Measurements from ENCODE around the gene CCDC185. TPM values are rescaled to one million over a fixed set of nuclear protein-coding genes. Genes with fewer than 3 reads are reported as not detected.

The CCDC185 gene
- total RNA-seq, 1 donor from 2014 or later = not detected

- CTCF ChIA-PET = no interaction called here
- H3K9me3 Mint-ChIP-seq = no peaks in the 10 kb centered on the region
- no peaks in the 10 kb centered on the region for H3K4me1 Mint-ChIP-seq
- DNase-seq = no peak
- TF ChIP-seq, protein P1, sequence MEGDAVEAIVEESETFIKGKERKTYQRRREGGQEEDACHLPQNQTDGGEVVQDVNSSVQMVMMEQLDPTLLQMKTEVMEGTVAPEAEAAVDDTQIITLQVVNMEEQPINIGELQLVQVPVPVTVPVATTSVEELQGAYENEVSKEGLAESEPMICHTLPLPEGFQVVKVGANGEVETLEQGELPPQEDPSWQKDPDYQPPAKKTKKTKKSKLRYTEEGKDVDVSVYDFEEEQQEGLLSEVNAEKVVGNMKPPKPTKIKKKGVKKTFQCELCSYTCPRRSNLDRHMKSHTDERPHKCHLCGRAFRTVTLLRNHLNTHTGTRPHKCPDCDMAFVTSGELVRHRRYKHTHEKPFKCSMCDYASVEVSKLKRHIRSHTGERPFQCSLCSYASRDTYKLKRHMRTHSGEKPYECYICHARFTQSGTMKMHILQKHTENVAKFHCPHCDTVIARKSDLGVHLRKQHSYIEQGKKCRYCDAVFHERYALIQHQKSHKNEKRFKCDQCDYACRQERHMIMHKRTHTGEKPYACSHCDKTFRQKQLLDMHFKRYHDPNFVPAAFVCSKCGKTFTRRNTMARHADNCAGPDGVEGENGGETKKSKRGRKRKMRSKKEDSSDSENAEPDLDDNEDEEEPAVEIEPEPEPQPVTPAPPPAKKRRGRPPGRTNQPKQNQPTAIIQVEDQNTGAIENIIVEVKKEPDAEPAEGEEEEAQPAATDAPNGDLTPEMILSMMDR (IDR thresholded peaks at IDR 0.05) = no peak
- no peak overlapping the region for H3K4me3 Mint-ChIP-seq
- POLR2A ChIA-PET = no interaction called here
- intact Hi-C loops (cut with micrococcal nuclease) = no loop called here
- no peak overlapping the region for H3K27ac Mint-ChIP-seq
- no peak for ATAC-seq (ENCODE audit: low read depth)
- peaks cover 2% of the 10 kb centered on the region for H3K27me3 Mint-ChIP-seq
- H3K36me3 Mint-ChIP-seq (ENCODE audit: low read depth) = no peaks in the 10 kb centered on the region
Measured at GRCh38 chr1:223413216-223413615, 20.0 kb downstream of the CCDC185 start.

DNA sequence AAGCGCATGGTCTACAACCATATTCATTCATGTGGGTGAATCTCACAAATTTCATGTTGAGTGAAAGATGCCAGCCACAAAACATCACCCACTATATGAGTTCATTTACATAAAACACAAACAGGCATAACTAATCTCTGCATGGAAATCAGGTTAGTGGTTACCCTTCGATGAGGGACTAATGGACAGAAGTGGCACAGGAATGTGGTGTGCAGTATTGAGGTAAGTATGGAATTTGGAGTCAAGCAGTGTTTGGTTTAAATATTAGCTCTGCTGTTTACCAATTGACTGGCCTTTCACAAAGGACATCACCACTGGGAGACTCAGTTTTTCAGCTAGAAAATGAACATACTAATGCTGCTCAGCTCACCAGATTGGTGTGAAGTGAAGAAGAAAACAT lies 24.2 kb downstream of the CCDC185 start:
- TF ChIP-seq, protein P1 (IDR thresholded peaks at IDR 0.05) = no peak
- no peak overlapping the region for H3K4me3 Mint-ChIP-seq
- DNase-seq (no peak), ATAC-seq (ENCODE audit: low read depth) (no peak)
- no peaks in the 10 kb centered on the region for H3K9me3 Mint-ChIP-seq
- CTCF ChIA-PET = no interaction called here
- H3K27me3 Mint-ChIP-seq = peaks cover 2% of the 10 kb centered on the region
- no peak overlapping the region for H3K27ac Mint-ChIP-seq
- intact Hi-C loops (cut with micrococcal nuclease) = no loop called here
- H3K4me1 Mint-ChIP-seq = no peaks in the 10 kb centered on the region
- no peaks in the 10 kb centered on the region for H3K36me3 Mint-ChIP-seq (ENCODE audit: low read depth)
- POLR2A ChIA-PET = no interaction called here

DNA sequence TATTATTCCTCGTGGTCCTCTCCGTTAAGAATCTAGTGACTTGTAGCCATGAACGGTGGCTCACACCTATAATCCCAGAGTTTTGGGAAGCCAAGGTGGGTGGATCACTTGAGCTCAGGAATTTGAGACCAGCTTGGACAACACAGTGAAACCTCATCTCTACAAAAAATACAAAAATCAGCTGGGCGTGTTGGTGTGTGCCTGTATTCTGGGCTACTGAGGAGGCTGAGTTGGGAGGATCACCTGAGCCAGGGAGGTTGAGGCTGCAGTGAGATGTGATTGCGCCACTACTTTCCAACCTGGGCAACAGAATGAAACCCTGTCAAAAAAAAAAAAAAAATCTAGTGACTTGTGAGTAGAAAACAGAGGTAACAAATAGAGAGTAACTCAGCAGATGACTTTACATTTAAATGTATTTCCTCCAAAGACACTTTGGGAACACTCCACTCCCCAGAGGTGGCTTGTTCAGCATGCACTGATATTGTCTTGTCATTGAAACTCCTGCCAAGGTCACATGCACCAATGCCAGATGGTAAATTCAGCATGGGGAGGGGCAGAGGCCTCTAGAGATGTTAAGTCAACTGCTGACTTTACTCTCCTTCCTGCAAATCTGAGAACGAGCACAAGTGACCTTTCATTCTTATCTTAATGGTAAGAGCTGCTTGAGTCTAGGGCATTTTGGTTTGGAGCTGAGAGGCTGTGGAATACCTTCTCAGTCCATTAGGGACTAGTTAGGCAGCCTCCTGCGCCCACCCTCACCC lies 24.9 kb downstream of the CCDC185 start:
- no peak overlapping the region for H3K27ac Mint-ChIP-seq
- no peaks in the 10 kb centered on the region for H3K9me3 Mint-ChIP-seq
- H3K27me3 Mint-ChIP-seq = peaks cover 2% of the 10 kb centered on the region
- no peaks in the 10 kb centered on the region for H3K4me1 Mint-ChIP-seq
- intact Hi-C loops (cut with micrococcal nuclease) = no loop called here
- DNase-seq (no peak), ATAC-seq (ENCODE audit: low read depth) (no peak)
- CTCF ChIA-PET = no interaction called here
- TF ChIP-seq, protein P1 (IDR thresholded peaks at IDR 0.05) = no peak
- no peak overlapping the region for H3K4me3 Mint-ChIP-seq
- POLR2A ChIA-PET = no interaction called here
- H3K36me3 Mint-ChIP-seq (ENCODE audit: low read depth) = no peaks in the 10 kb centered on the region

DNA sequence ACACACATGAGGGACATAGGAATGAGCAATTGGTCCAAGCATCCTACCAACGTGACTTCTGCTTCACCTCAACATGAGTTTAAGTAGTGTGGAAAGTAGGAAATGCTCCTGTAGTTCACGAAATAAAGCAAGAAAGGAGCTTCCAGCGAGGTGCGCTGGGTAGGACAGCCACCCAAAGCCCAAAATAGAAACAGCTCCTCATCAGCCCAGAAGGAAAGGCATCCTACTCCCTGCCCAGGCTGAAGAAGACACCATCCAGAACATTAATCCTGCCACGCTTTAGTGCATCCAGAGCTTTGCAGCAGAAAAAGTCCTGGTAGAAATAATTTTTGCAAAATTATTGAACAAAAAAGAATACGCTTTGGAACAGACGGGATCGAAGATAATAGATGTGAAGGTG lies 25.9 kb downstream of the CCDC185 start:
- Mint-ChIP-seq H3K27ac (no peak overlapping the region), H3K4me1 (no peaks in the 10 kb centered on the region), H3K36me3 (ENCODE audit: low read depth) (no peaks in the 10 kb centered on the region), H3K4me3 (no peak overlapping the region), H3K27me3 (no peaks in the 10 kb centered on the region), H3K9me3 (no peaks in the 10 kb centered on the region)
- TF ChIP-seq, protein P1 (IDR thresholded peaks at IDR 0.05) = no peak
- intact Hi-C loops (cut with micrococcal nuclease) = no loop called here
- DNase-seq = no peak
- ATAC-seq (ENCODE audit: low read depth) = no peak
- ChIA-PET CTCF (no interaction called here), POLR2A (no interaction called here)

- intact Hi-C loops (cut with micrococcal nuclease) = no loop called here
- H3K4me3 Mint-ChIP-seq = no peak overlapping the region
- no peak for DNase-seq
Measured at GRCh38 chr1:223419561-223419960, 26.3 kb downstream of the CCDC185 start.

More at GRCh38 chr1:223419561-223419960, 26.3 kb downstream of the CCDC185 start:
- Mint-ChIP-seq H3K27me3 (no peaks in the 10 kb centered on the region), H3K9me3 (no peaks in the 10 kb centered on the region), H3K27ac (no peak overlapping the region), H3K36me3 (ENCODE audit: low read depth) (no peaks in the 10 kb centered on the region), H3K4me1 (no peaks in the 10 kb centered on the region)
- TF ChIP-seq, protein P1 (IDR thresholded peaks at IDR 0.05) = no peak
- POLR2A ChIA-PET = no interaction called here
- ATAC-seq (ENCODE audit: low read depth) = no peak
- CTCF ChIA-PET = no interaction called here
